Ascending aorta (tissue), 2 donors: ENCODE measurements around the gene ZNF718. TPM values are rescaled to one million over a fixed set of nuclear protein-coding genes. Genes with fewer than 3 reads are reported as not detected.
"Not testable (repeated sequence)": the region's sequence is repeated elsewhere in the genome, so short reads cannot be mapped to it uniquely, and the experiment has no call there.

Experiments used
- DNase-seq, 2 donors: peaks; one replicate each; pipeline ENCODE4 v3.0.0-alpha.2; 2019; ENCODE audit warnings: low spot score in 2 of 2
- H3K27ac ChIP-seq, 2 donors: fragments of 200-600 bp; sonication (generic); one replicate each; pipeline ENCODE4 v1.5.1; 2016 to 2017; ENCODE audit warnings: mild to moderate bottlenecking in 1 of 2
- H3K27me3 ChIP-seq: fragments of 200-600 bp; sonication (generic); one replicate; pipeline ENCODE4 v1.5.1; 2017
- H3K36me3 ChIP-seq, 2 donors: fragments of 200-600 bp; sonication (generic); one replicate each; pipeline ENCODE4 v1.5.1; 2016
- H3K4me1 ChIP-seq, 2 donors: fragments of 200-600 bp; sonication (generic); one replicate each; pipeline ENCODE4 v1.5.1; 2016 to 2017; ENCODE audit warnings: mild to moderate bottlenecking in 1 of 2
- H3K4me3 ChIP-seq, 2 donors: fragments of 200-600 bp; sonication (generic); one replicate each; pipeline ENCODE4 v1.5.1; 2016 to 2017; ENCODE audit warnings: mild to moderate bottlenecking in 1 of 2
- H3K9me3 ChIP-seq, 2 donors: fragments of 200-600 bp; sonication (generic); one replicate each; pipeline ENCODE4 v1.5.1; 2016
- CTCF ChIP-seq, 3 experiments: fragments of 200-600 bp in 2 of 3; fragments of 450-650 bp in 1 of 3; sonication (generic) in 2 of 3; IDR thresholded peaks; one replicate each; pipeline ENCODE4 v1.5.1; 2016 to 2019; ENCODE audit warnings: antibody characterized with exemption in 3 of 3, mild to moderate bottlenecking in 1 of 3, moderate library complexity in 1 of 3
- intact Hi-C: fragments of 100-400 bp; cut with DNase I; formaldehyde crosslinking; loops from one replicate; pipeline ENCODE4 v1.15.1; 2023
- total RNA-seq: library from RNA; depleted of rRNA; stranded (reverse); fragments of >200 nt; gene quantifications from one replicate; pipeline ENCODE4 v1.1.0, GENCODE V29; 2016

Gene ZNF718
- total RNA-seq, 1 donor from 2014 or later = 0.32 TPM

- Histone ChIP-seq H3K4me3 (no peak overlapping the region), H3K27me3 (no peaks in the 10 kb centered on the region), H3K36me3 (peaks cover 0 to 16% of the 10 kb centered on the region in 2 donors), H3K4me1 (no peaks in the 10 kb centered on the region), H3K27ac (no peak overlapping the region), H3K9me3 (peaks cover 87 to 97% of the 10 kb centered on the region in 2 donors)
- no peak for DNase-seq
- intact Hi-C loops = no loop called here
- TF ChIP-seq CTCF (IDR thresholded peaks at IDR 0.05) = no peak
These were observed 49.5 kb downstream of the ZNF718 start for GRCh38 chr4:173666-174314.

DNA sequence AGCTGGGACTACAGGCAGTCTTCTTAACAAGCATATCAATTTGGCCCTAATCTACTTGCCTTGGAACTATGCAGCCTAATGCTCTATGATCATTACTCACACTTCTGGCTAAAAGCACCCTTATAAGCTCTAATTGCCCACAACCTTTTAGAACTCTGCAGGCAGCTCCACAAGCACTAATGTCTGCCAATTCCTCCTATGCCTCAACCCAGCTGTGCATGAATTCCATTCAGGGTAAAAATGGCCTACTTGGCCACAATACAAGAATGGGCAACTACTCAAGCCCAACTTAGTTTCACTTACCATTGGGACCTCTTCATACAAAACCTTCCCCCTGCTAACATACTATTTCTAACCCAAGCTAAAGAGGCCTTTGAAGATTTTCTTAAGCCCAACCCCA, 51.7 kb downstream of the ZNF718 start:
- TF ChIP-seq CTCF (IDR thresholded peaks at IDR 0.05) = no peak
- Histone ChIP-seq H3K27ac (no peak overlapping the region), H3K4me3 (no peak overlapping the region), H3K9me3 (peaks cover 90 to 100% of the 10 kb centered on the region in 2 donors), H3K4me1 (no peaks in the 10 kb centered on the region), H3K36me3 (peaks cover 0 to 11% of the 10 kb centered on the region in 2 donors), H3K27me3 (no peaks in the 10 kb centered on the region)
- no peak for DNase-seq
- intact Hi-C loops = no loop called here

DNA sequence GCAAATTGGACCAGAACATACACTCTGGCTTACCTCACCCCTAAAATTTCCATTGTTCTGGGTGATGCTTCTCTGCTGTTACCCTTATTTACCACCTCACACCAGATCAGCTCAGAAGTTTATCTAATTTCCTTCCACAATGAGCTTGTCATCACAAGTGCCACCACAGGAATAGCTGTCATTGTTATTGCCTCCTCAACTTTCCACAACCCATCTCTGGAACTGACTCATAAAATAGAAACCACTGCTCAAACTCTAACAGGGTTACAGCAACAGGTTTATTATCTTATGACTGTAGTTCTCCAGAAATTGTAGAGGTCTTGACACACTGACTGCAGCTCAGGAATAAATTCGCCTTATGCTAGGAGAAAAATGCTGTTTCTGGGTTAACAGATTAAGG, 52.7 kb downstream of the ZNF718 start:
- Histone ChIP-seq H3K9me3 (peaks cover 85 to 100% of the 10 kb centered on the region in 2 donors), H3K4me1 (no peaks in the 10 kb centered on the region), H3K4me3 (no peak overlapping the region), H3K27me3 (no peaks in the 10 kb centered on the region), H3K27ac (no peak overlapping the region), H3K36me3 (peaks cover 0 to 4% of the 10 kb centered on the region in 2 donors)
- TF ChIP-seq CTCF (IDR thresholded peaks at IDR 0.05) = no peak
- DNase-seq = no peak
- intact Hi-C loops = no loop called here

DNA sequence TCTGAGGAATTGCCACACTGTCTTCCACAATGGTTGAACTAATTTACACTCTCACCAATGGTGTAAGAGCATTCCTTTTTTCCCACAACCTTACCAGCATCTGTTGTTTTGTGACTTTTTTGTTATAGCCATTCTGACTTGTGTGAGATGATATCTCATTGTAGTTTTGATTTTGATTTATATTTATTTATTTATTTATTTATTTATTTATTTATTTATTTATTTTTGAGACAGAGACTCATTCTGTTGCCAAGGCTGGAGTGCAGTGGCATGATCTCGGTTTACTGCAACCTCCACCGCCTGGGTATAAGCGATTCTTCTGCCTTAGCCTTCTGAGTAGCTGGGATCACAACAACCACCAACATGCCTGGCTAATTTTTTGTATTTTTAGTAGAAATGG, 57.9 kb downstream of the ZNF718 start:
- H3K4me1 ChIP-seq, H3K4me3 ChIP-seq, intact Hi-C loops, H3K27me3 ChIP-seq, H3K36me3 ChIP-seq, DNase-seq, H3K27ac ChIP-seq: not testable (repeated sequence)
- H3K9me3 ChIP-seq = peaks cover 61 to 100% of the 10 kb centered on the region in 2 donors

DNA sequence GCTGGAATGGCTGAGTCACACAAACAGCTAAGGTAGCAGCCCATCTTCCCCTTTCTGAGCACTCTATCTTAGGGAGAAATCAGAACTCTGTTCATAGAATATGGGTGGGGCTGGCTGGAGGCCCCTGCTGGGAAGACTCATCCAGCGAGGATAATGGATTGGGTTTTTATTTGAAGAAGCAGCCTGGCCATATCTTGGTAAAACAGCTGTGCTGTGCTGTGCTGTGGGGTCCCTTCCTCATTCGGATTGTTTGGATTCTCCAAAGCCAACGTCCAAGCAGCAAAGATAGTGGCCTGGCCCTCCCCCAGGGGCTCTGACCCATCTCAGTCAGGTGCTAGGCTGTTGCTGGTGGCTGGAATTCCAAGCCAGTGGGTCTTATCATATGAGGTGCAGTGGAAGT, 63.8 kb downstream of the ZNF718 start:
- no peaks in the 10 kb centered on the region for H3K36me3 ChIP-seq
- H3K4me3 ChIP-seq = no peak overlapping the region
- no peaks in the 10 kb centered on the region for H3K27me3 ChIP-seq
- H3K9me3 ChIP-seq = peaks cover 36 to 100% of the 10 kb centered on the region in 2 donors
- intact Hi-C loops = no loop called here
- TF ChIP-seq CTCF (IDR thresholded peaks at IDR 0.05) = no peak
- no peak for DNase-seq
- no peaks in the 10 kb centered on the region for H3K4me1 ChIP-seq
- H3K27ac ChIP-seq = no peak overlapping the region

DNA sequence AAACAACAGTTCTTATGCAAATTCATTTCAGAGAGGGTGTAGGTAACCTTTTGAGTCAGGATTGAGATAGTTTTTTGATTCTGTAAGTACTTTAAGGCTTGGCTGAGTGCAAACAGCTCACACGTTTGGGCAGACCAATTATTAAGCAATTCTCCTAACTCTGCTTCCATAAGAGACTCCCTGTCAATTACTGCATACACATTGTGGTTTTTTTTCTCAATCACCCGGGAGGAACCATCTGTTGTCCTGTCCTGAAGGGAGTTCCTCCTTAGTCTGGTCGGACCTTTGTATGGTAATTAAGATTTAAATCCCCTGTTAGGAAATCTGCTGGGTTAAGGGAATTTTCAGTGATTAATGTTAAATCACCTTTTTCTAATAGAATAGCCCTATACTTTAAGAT, 70.9 kb downstream of the ZNF718 start:
- H3K27me3 ChIP-seq, H3K4me3 ChIP-seq, H3K27ac ChIP-seq, H3K36me3 ChIP-seq, intact Hi-C loops, H3K4me1 ChIP-seq, DNase-seq: not testable (repeated sequence)
- peaks cover 32 to 71% of the 10 kb centered on the region in 2 donors for H3K9me3 ChIP-seq

DNA sequence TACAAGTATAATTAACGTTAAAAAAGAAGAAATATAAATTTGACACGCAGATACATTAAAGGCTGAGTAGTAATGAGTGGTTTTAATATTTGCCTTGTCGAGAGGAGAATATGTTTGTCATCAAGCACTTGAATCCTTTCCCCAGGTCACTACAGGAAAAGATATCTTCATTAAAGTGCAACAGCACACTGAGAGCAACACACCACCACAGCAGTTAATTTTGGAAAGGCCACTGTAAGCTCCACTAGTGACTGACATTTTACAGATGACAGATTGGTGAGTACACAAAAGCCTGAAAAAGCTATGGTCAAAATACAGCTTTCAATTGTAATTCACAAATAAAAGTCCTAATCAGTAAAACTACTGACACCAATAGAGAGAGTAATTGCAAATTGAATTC, 76.6 kb downstream of the ZNF718 start:
- Histone ChIP-seq H3K4me1 (no peaks in the 10 kb centered on the region), H3K36me3 (peaks cover 0 to 13% of the 10 kb centered on the region in 2 donors), H3K27ac (no peak overlapping the region), H3K9me3 (peaks cover 5 to 42% of the 10 kb centered on the region in 2 donors), H3K4me3 (no peak overlapping the region), H3K27me3 (no peaks in the 10 kb centered on the region)
- no peak for DNase-seq
- TF ChIP-seq CTCF (IDR thresholded peaks at IDR 0.05) = no peak
- intact Hi-C loops = no loop called here

- H3K4me1 ChIP-seq, H3K27ac ChIP-seq, H3K4me3 ChIP-seq, intact Hi-C loops, DNase-seq, H3K27me3 ChIP-seq: not testable (repeated sequence)
- peaks cover 5 to 34% of the 10 kb centered on the region in 2 donors for H3K9me3 ChIP-seq
- H3K36me3 ChIP-seq = peaks cover 0 to 13% of the 10 kb centered on the region in 2 donors
These were observed 78.5 kb downstream of the ZNF718 start for GRCh38 chr4:202822-203221.
